Activated CD8-positive, alpha-beta memory T cell treated with anti-CD3 and anti-CD28 coated beads for 24 hours (primary cell): ENCODE data around the gene ARSG.
"Not testable (repeated sequence)": the region's sequence is repeated elsewhere in the genome, so short reads cannot be mapped to it uniquely, and the experiment has no call there.

Experiments used
- DNase-seq: peaks from one replicate; pipeline ENCODE4 v3.0.0-alpha.2; 2020

The ARSG gene

GRCh38 chr17:68341482-68341881 is 50.2 kb downstream of the ARSG start:
- no peak for DNase-seq

GRCh38 chr17:68343976-68344375 is 52.7 kb downstream of the ARSG start:
- DNase-seq = no peak

- peak; percentile 67 for DNase-seq
Measured at GRCh38 chr17:68344701-68345136, 53.4 kb downstream of the ARSG start.

- peak; percentile 89 for DNase-seq
Measured at GRCh38 chr17:68346448-68346847, 55.2 kb downstream of the ARSG start.

GRCh38 chr17:68347380-68347779 is 56.1 kb downstream of the ARSG start:
- DNase-seq = no peak

- DNase-seq = no peak
Measured at GRCh38 chr17:68349157-68349556, 57.9 kb downstream of the ARSG start.

GRCh38 chr17:68351395-68351794 is 60.1 kb downstream of the ARSG start:
- no peak for DNase-seq

- DNase-seq = no peak
Measured at GRCh38 chr17:68352041-68352440, 60.7 kb downstream of the ARSG start.

GRCh38 chr17:68352671-68353070 is 61.4 kb downstream of the ARSG start:
- DNase-seq = not testable (repeated sequence)

- DNase-seq = no peak
Measured at GRCh38 chr17:68353111-68353521, 61.8 kb downstream of the ARSG start.

- DNase-seq = not testable (repeated sequence)
Measured at GRCh38 chr17:68354311-68354710, 63.0 kb downstream of the ARSG start.

GRCh38 chr17:68355108-68355507 is 63.8 kb downstream of the ARSG start:
- DNase-seq = not testable (repeated sequence)

GRCh38 chr17:68356520-68356919 is 65.2 kb downstream of the ARSG start:
- peak; percentile 78 for DNase-seq

- DNase-seq = no peak
Measured at GRCh38 chr17:68356949-68357455, 65.7 kb downstream of the ARSG start.

GRCh38 chr17:68357886-68358285 is 66.6 kb downstream of the ARSG start:
- no peak for DNase-seq

GRCh38 chr17:68359791-68360535 is 68.7 kb downstream of the ARSG start:
- no peak for DNase-seq

GRCh38 chr17:68365469-68365868 is 74.2 kb downstream of the ARSG start:
- no peak for DNase-seq

- no peak for DNase-seq
Measured at GRCh38 chr17:68368387-68368786, 77.1 kb downstream of the ARSG start.

GRCh38 chr17:68375566-68375965 is 84.3 kb downstream of the ARSG start:
- no peak for DNase-seq

GRCh38 chr17:68376178-68376577 is 84.9 kb downstream of the ARSG start:
- not testable (repeated sequence) for DNase-seq

- no peak for DNase-seq
Measured at GRCh38 chr17:68377771-68378267, 86.5 kb downstream of the ARSG start.

GRCh38 chr17:68378268-68379176 is 87.2 kb downstream of the ARSG start:
- no peak for DNase-seq

- DNase-seq = no peak
Measured at GRCh38 chr17:68379177-68379510, 87.8 kb downstream of the ARSG start.
